Coronary artery (tissue), 2 donors: Measurements from ENCODE around the gene SKAP2.

Experiments used
- DNase-seq: peaks from one replicate; pipeline ENCODE4 v3.0.0-alpha.2; 2017; ENCODE audit warnings: low spot score
- H3K27ac ChIP-seq, 2 donors: fragments of 200-600 bp; sonication (generic); one replicate each; pipeline ENCODE4 v1.5.1; 2016 to 2019
- H3K4me3 ChIP-seq: fragments of 200-600 bp; sonication (generic); 2 replicates; pipeline ENCODE4 v1.5.1; 2016; ENCODE audit warnings: mild to moderate bottlenecking, moderate library complexity
- TF ChIP-seq, protein P1 (sequence below): fragments of 200-600 bp; sonication (generic); IDR thresholded peaks from one replicate; pipeline ENCODE4 v1.5.1; 2019; ENCODE audit warnings: antibody characterized with exemption

SKAP2 gene

DNA sequence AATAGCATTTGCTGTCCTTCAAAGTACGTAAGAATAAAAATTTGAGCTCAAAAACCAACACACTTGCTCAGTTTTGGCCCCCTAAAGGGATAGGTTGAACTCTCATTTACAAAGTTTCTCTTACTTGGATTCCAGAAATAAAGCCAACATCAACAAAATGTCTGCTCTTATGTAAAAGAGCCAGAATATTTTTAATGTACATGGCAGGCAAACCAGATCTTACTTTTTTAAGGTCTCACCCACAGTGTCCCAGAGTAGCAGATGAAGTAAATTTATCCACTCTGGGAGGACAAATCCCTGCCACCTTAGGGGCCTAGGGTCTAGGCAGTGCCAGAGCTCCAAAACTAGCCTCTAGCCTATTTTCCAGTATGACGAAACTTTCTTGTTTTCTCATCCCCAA, 159.6 kb downstream of the SKAP2 start:
- TF ChIP-seq, protein P1, sequence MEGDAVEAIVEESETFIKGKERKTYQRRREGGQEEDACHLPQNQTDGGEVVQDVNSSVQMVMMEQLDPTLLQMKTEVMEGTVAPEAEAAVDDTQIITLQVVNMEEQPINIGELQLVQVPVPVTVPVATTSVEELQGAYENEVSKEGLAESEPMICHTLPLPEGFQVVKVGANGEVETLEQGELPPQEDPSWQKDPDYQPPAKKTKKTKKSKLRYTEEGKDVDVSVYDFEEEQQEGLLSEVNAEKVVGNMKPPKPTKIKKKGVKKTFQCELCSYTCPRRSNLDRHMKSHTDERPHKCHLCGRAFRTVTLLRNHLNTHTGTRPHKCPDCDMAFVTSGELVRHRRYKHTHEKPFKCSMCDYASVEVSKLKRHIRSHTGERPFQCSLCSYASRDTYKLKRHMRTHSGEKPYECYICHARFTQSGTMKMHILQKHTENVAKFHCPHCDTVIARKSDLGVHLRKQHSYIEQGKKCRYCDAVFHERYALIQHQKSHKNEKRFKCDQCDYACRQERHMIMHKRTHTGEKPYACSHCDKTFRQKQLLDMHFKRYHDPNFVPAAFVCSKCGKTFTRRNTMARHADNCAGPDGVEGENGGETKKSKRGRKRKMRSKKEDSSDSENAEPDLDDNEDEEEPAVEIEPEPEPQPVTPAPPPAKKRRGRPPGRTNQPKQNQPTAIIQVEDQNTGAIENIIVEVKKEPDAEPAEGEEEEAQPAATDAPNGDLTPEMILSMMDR: no peak

DNA sequence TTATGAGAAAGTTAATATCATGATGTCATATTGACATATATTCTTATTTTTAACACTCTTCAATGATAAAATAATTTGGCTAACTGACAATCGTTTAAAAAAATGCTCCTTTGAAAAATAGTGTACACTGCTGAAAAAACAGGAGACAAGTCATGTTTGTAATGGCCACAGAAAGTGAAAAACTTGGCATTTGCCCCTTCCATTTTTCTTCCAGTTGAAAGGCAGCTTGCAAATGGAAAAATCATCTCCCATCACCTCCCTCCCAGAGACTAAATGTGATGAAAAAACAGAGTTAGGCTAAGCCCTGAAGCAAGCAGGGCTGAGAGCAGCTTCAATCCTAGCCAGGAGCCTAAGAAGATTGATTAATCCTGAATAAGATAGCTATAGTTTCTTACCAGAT, 160.4 kb downstream of the SKAP2 start:
- TF ChIP-seq, protein P1: no peak
- no peak for DNase-seq
- H3K27ac ChIP-seq: no peak overlapping the region
- H3K4me3 ChIP-seq: no peak overlapping the region

More for the DNA sequence above, 159.6 kb downstream of the SKAP2 start:
- no peak for DNase-seq
- no peak overlapping the region for H3K4me3 ChIP-seq
- no peak overlapping the region for H3K27ac ChIP-seq

DNA sequence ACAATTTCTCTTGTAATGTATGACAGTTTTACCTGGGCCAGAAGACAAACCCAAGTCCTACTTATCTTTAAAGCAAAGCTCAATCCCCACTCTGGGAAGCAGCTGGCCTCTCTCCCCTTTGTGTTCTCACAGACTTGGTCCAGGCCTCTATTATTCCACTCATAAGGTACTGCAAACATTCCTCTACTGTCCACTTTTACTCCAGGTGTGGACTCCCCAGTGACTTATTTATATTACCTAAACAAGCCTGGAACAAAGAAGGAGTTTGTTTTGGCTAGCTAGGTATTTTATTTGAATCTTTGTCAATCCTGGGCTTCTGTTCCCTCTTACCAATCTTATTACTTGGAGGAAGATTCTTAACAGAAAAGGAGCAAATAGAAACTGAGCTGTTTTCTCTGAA, 163.5 kb downstream of the SKAP2 start:
- no peak overlapping the region for H3K4me3 ChIP-seq
- TF ChIP-seq, protein P1: no peak
- no peak overlapping the region for H3K27ac ChIP-seq
- no peak for DNase-seq

- Histone ChIP-seq H3K4me3 (no peak overlapping the region), H3K27ac (no peak overlapping the region)
- TF ChIP-seq, protein P1: no peak
- no peak for DNase-seq
Measured at GRCh38 chr7:26700386-26700785, 164.0 kb downstream of the SKAP2 start.

- Histone ChIP-seq H3K27ac (no peak overlapping the region), H3K4me3 (no peak overlapping the region)
- DNase-seq: no peak
- TF ChIP-seq, protein P1: no peak
Measured at GRCh38 chr7:26699766-26700165, 164.6 kb downstream of the SKAP2 start.

DNA sequence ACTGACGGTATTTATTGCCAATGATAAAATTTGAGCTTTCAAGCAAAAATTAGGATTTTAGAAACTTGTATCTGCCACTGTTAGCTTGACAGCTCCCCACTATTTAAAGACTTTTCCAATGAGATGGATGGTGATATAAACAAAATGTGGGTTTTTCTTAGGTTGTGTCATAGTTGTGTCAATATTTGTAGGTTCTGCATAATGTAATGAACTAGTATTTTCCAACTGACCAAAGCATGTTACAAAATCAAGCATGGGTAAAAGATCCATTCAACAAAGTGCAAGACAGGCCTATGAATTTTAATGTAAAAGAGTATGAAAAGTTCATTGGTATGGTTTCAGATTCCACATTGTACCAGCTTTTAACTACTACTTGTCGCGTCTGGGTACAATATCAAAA, 165.6 kb downstream of the SKAP2 start:
- TF ChIP-seq, protein P1: no peak

DNA sequence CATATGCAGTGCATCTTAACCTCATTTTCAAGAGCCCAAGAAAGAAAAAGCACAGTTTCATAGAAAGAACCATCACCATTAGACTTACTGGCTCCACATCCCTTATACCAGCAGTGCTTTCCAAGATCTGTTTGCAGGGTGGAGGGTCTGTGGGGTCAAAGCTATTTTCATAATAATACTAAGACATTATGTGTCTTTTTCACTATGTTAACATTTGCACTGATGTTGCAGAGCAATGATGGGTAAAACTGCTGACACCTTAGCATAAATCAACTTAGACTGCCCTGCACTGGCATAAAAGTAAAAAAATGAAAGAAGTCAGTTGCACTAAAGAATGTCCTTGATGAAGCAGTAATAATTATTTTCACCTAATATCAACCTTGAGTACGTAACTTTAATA, 166.2 kb downstream of the SKAP2 start:
- TF ChIP-seq, protein P1: no peak
- H3K27ac ChIP-seq: no peak overlapping the region
- no peak for DNase-seq
- H3K4me3 ChIP-seq: no peak overlapping the region

More for the DNA sequence above, 165.6 kb downstream of the SKAP2 start:
- Histone ChIP-seq H3K27ac (no peak overlapping the region), H3K4me3 (no peak overlapping the region)
- no peak for DNase-seq
